UCSD-AML1 (cell line): ENCODE measurements around the gene TEDDM1.
"Not testable (repeated sequence)": the region's sequence is repeated elsewhere in the genome, so short reads cannot be mapped to it uniquely, and the experiment has no call there.

ENCODE experiments used
- DNase-seq: peaks from one replicate; lab custom pipeline; 2025; ENCODE audit not compliant: unreplicated experiment; lab: John Stamatoyannopoulos, UW

Gene TEDDM1, protein sequence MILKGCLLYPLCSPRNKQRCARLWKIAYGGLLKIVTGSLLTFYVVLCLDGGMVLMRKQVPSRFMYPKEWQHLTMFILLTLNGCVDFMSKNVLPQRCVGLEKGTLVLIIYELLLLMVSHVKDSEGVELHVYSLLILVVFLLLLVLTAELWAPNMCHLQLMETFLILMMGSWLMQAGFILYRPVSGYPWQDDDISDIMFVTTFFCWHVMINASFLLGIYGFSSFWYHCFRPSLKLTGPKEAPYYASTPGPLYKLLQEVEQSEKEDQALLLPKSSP

GRCh38 chr1:182400567-182400966 is at the start of gene TEDDM1:
TEDDM1 (minus strand) TSS chr1:182400667; CDS start chr1:182400485, 182 bp downstream.
- DNase-seq = no peak

DNA sequence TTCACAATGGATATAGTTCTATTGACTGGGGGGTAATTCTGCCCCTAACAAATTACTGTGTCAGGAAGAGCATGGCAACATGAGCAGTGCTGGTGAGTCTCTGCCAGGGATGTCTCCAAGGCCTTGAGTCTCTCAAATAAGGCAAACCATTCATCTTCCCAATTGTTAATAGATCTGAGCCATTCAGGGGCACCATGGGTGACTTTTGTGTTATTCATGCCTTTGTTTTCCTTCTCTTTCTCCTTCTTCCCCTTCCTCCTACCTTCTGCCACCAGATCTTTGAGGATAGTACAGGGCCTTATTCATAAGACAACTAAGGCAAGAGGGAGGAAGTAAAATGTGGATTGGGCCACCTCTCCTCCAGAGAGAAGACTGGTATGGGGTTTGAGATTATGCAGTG is 49.6 kb upstream of the TEDDM1 start, which contains the start of gene RGSL1:
Gene RGSL1 (plus strand): TSS at position 60 of the 400 bp plus-strand sequence. CDS start 20 bp downstream, at position 80.
- DNase-seq = no peak

DNA sequence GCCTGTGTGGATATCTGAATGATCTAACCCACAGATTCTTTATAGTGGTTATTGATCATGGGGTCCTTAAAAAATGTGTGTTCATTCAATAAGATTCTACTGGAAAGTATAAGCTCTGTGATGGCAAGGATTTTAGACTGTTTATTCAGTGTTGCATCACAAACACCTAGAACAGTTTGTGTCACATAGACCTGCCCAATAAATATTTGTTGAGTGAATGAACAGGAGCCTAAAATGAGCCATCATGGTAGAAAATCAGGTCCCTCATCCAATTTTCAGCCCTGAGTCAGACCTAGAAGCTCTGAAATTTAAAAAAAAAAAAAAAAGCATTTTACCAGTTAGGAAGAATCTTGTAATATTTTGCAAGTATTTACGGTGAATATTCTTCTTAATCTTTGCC is 47.2 kb upstream of the TEDDM1 start:
- no peak for DNase-seq

- DNase-seq = not testable (repeated sequence)
Observed at GRCh38 chr1:182447124-182447523, 46.7 kb upstream of the TEDDM1 start.

- DNase-seq = no peak
Observed at GRCh38 chr1:182446033-182446669, 45.7 kb upstream of the TEDDM1 start.

- DNase-seq = no peak
Observed at GRCh38 chr1:182444497-182444896, 44.0 kb upstream of the TEDDM1 start.

DNA sequence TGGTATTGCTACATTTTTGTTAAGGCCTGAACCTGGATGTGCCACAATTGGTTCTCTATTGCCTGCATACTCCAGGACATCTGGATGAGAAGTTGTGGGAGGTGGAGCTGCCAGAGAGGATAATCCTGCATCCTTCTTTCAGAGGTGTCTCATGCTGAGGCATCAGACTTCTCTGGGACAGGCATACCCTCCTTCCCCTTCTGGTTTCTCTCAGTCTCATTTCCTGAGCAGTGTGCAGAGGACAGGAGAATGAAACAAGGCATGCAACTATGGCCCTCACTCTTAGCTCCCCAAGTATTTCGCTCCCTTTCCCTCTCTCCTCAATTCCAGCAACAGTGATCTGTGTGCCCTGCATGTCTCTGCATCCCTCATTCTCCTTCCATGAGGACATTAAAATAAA is 41.9 kb upstream of the TEDDM1 start:
- DNase-seq = no peak

DNA sequence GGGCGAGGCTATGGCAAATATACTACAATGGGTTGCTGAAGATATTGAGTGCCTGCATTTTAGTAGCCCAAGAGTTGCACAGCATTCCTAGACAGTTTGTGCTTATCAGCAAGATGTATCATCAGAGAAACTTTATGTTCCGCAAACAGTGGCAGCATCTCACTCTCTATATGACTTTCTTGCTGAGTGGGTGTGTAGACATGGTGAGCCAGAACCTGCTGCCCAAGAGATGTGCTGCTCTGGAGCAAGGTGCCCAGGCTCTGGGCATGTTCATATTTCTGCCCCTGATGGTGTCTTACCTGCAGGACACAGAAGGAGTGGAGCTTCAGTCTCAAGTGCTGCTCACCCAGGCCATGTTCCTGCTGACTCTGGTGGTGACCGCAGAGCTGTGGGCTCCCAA is 41.3 kb upstream of the TEDDM1 start:
- DNase-seq = no peak

DNA sequence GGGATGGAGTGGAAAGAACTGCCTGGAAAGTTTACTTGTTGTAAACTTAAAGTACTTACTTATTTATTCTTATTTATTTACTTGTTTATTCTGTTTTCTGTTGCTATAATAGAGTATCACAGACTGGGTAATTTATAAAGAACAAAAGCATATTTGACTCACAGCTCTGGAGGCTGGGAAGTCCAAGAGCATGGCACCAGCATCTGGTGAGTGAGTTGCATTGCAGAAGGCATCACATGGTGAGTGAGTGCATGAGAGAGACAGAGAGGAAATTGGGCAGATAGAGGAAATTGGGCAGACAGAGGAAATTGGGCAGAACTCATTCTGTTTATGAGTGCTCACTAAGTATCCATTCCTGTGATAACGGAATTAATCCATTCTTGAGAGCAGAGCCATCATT is 37.9 kb upstream of the TEDDM1 start:
- no peak for DNase-seq

- DNase-seq = no peak
Observed at GRCh38 chr1:182433580-182433979, 33.1 kb upstream of the TEDDM1 start.

DNA sequence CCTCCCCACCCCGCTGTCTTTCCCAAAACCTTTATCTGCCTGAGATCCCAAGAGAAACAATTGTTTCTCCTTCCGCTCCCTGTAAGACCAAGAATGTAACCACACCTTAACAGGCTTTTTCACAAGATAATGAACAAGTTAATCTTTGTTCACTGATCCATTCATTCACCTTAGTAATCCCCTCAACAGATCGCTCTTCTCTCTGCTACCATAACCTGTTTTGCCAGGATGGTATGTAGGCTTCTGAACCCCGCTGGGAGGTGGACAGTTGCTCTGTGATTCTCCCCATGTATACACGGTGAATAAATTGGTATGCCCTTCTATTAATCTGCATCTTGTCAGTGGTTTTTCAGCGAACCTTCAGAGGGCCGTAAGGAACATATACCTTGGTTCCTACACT is 30.8 kb upstream of the TEDDM1 start:
- DNase-seq = no peak

DNA sequence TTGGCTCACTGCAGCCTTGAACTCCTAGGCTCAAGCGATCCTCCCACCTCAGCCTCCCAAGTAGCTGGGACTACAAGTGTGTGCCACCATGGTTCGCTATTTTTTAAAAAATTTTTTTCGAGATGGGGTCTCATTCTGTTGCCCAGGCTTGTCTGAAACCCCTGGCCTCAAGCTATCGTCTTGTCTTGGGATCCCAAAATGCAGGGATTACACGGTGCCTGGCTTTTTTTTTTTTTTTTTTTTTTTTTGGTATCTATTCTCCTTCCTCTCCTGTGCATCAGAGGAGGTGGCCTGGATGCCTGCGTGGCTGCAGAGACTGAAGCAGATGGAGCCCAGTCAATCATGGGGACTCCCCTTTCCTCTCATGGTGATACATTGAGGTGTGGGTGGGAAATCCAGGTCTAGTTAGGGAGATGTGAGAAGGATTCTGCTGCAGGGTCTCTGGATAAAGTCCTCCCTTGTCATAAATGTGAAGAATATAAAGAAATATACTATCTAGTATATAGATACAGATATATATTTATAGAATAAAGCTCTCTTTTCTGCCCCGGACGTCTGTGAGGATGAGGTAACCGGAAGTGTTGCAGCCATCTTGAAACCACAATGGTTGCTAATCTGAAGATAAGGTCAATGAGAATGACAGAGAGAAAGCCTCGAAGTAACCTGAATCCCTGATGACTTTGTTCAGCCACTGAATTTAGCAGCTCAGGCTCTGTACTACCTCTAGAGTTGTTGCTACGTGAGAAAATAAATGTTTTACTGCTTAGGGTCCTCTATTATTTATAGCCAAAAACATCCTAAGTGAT is 30.0 kb upstream of the TEDDM1 start:
- DNase-seq = no peak

GRCh38 chr1:182428043-182428442 is 27.6 kb upstream of the TEDDM1 start:
- DNase-seq = no peak

DNA sequence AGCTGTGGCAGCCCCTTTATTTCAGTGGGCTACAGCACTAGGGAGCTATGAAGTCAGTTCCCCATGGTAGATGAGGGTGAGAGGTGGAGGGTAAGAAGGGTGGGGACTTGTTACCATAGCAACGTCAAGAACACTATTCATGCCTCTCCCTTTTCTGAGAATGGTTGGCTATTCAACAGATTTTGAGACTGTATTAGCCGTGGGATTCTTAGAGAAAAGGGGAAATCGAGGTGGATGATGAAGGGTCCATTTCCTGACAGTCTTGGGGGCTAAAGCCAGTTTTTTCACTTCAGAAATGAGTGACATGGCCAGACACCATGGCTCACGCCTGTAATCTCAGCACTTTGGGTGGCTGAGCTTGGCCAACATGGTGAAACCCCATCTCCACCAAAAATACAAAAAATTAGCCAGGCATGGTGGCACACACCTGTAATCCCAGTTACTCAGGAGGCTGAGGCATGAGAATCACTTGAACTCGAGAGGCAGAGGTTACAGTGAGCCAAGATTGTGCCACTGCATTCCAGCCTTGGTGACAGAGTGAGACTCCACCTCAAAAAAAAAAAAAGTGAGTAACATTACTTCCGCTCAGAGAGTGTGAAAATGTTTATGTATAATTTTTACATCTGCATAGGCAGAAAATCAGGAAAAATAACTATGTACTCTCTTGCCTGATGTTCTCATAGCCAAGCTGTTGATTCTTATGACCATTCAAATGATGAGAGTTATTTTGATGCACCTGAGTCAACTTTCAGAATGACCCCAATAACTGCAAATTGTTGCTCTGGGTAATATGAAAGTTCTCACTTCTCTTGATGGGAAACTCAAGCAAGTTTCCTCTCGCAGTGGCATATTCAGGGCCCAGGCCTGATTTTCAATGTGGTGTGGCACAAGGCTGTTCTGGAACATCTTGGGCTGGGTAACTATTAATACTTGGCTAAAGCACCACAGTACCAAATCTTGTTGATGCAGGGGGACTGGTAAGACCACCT is 26.3 kb upstream of the TEDDM1 start:
- DNase-seq = no peak

DNA sequence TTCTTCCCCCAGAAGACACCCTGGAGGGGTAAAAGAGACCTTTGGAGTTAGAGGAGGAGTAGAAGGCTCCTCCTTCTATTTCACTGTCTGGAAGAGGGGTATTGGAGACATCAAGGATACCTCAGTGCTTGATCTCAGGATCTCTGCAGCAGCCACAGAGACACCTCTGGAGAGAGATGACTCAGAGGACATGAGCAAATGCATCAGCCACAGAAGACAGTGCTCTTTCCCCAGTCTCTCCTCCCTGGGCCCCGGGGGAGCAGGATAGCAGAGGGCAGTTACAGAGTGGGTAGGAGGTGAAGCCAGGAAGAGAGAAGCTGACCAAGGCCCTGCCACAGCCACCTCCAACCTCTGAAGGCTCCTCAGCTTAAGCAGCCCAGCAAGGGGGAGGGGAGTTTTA is 15.3 kb upstream of the TEDDM1 start:
- no peak for DNase-seq

GRCh38 chr1:182413969-182414368 is 13.5 kb upstream of the TEDDM1 start:
- DNase-seq = no peak

DNA sequence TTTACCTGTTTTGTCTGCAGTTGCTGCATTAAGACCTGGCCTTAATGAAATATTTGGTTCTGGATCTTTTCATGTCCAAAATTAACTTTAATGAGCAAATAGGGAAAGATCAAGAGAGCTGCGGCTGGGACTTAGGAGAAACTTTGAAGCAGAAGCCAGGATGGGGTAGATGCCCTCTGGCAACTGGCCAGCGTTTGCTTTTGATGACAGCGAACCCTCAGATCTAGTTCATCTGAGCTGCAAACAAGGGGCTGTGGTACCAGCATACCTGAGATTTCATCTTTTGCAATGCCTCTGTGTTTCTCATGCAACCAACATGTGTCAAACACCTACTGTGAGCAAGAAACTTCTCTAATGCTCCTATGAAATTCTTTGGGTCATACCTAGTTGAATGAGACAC is 13.0 kb upstream of the TEDDM1 start:
- DNase-seq = no peak

DNA sequence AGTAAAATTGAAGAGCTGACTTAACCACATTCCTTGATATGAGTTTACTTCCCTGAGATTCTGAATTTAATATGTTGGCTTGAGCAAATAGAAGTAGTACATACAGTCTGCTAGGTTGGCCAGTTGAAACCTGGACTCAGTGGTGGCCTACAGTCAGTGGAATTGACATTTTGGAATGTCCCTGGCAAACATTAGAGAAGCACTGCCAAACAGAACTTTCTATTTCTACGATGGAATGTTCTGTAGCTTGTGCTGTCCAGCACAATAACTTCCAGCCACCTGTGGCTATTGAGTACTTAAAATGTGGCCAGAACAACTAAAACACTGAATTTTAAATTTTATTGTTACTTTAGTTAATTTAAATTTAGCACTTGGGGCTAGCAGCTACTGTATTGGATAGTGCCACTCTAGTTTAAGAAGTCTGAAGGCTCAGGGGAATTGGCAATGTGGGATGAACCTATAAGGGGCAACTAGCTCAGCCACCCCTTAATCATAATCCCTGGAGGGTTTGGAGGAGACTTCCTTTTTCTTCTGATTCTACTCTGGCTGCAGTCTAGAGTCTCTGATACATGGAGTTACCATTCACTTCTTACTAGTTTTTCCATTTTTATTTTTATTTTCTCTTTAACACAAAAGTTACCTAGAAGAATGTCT is 10.3 kb upstream of the TEDDM1 start:
- no peak for DNase-seq

GRCh38 chr1:182410138-182410537 is 9.7 kb upstream of the TEDDM1 start:
- no peak for DNase-seq

- no peak for DNase-seq
Observed at GRCh38 chr1:182408435-182409075, 8.1 kb upstream of the TEDDM1 start.
